ENCODE results near the gene TMEM167B. TPM values are rescaled to one million over a fixed set of nuclear protein-coding genes. Genes with fewer than 3 reads are reported as not detected.

The TMEM167B gene
- total RNA-seq, 3 donors from 2014 or later (not counting 1 experiment from before 2014, with no cell fraction given): 61.2 to 73.0 (median 71.8) TPM

- Histone ChIP-seq H3K4me1 (ENCODE audit: control insufficient read depth, insufficient read depth, low read length) (peaks cover 21% of the 10 kb centered on the region), H3K9me3 (ENCODE audit: control insufficient read depth, insufficient read depth, low read length) (no peaks in the 10 kb centered on the region), H3K36me3 (ENCODE audit: control insufficient read depth, insufficient read depth, low read length) (peaks cover 26% of the 10 kb centered on the region), H3K27me3 (ENCODE audit: control insufficient read depth, insufficient read depth, low read length) (no peaks in the 10 kb centered on the region), H3K27ac (ENCODE audit: low read length) (no peak overlapping the region), H3K4me3 (ENCODE audit: low read length) (no peak overlapping the region)
- Mint-ChIP-seq H3K9me3 (no peaks in the 10 kb centered on the region), H3K36me3 (no peaks in the 10 kb centered on the region), H3K4me1 (peaks cover 31 to 33% of the 10 kb centered on the region in 2 donors), H3K4me3 (no peak overlapping the region), H3K27me3 (ENCODE audit: low read depth in 2 of 2) (no peaks in the 10 kb centered on the region), H3K27ac (no peak overlapping the region)
- ATAC-seq: no peak
- DNase-seq: no peak
- 92% methylated on average over 1 of the region's 1 CpG for WGBS (ENCODE audit: insufficient coverage)
- TF ChIP-seq CTCF (IDR thresholded peaks at IDR 0.05): no peak
- intact Hi-C loops (cut with micrococcal nuclease): no loop called here
Measured at GRCh38 chr1:109096120-109096519, 5.6 kb downstream of the TMEM167B start.

- peak overlapping the region; percentile 98 for H3K4me3 Mint-ChIP-seq
- H3K27me3 ChIP-seq (ENCODE audit: control insufficient read depth, insufficient read depth, low read length): no peaks in the 10 kb centered on the region
- ATAC-seq (peak; percentile 93 to 98 (median 94)), DNase-seq (peak; percentile 91 to 98)
- H3K27ac Mint-ChIP-seq: peak overlapping the region; percentile 93 to 97
- H3K36me3 ChIP-seq (ENCODE audit: control insufficient read depth, insufficient read depth, low read length): peaks cover 11% of the 10 kb centered on the region
- peak overlapping the region; percentile 94 for H3K27ac ChIP-seq (ENCODE audit: low read length)
- H3K4me3 ChIP-seq (ENCODE audit: low read length): peak overlapping the region; percentile 95
- H3K4me1 Mint-ChIP-seq: peaks cover 13 to 20% of the 10 kb centered on the region in 2 donors
- no peaks in the 10 kb centered on the region for H3K9me3 Mint-ChIP-seq
- intact Hi-C loops (cut with micrococcal nuclease): loop anchor here (1.0 to 2.0 kb wide), 4 partner anchors 10 to 57 kb away; partner anchors contain the start of genes TAF13, TMEM167B and WDR47
- no peaks in the 10 kb centered on the region for H3K27me3 Mint-ChIP-seq (ENCODE audit: low read depth in 2 of 2)
- peaks cover 19% of the 10 kb centered on the region for H3K4me1 ChIP-seq (ENCODE audit: control insufficient read depth, insufficient read depth, low read length)
- no peaks in the 10 kb centered on the region for H3K36me3 Mint-ChIP-seq
- H3K9me3 ChIP-seq (ENCODE audit: control insufficient read depth, insufficient read depth, low read length): no peaks in the 10 kb centered on the region
- peak; percentile 72 for TF ChIP-seq CTCF (IDR thresholded peaks at IDR 0.05)
- WGBS (ENCODE audit: insufficient coverage): under 1% methylated on average over 77 of the region's 77 CpGs
Measured at GRCh38 chr1:109099938-109100773, 9.6 kb downstream of the TMEM167B start.

- no peak for ATAC-seq
- Histone ChIP-seq H3K36me3 (ENCODE audit: control insufficient read depth, insufficient read depth, low read length) (no peaks in the 10 kb centered on the region), H3K9me3 (ENCODE audit: control insufficient read depth, insufficient read depth, low read length) (no peaks in the 10 kb centered on the region), H3K27ac (ENCODE audit: low read length) (no peak overlapping the region), H3K4me1 (ENCODE audit: control insufficient read depth, insufficient read depth, low read length) (peaks cover 16% of the 10 kb centered on the region), H3K4me3 (ENCODE audit: low read length) (no peak overlapping the region), H3K27me3 (ENCODE audit: control insufficient read depth, insufficient read depth, low read length) (no peaks in the 10 kb centered on the region)
- Mint-ChIP-seq H3K27me3 (ENCODE audit: low read depth in 2 of 2) (no peaks in the 10 kb centered on the region), H3K4me1 (peaks cover 13 to 20% of the 10 kb centered on the region in 2 donors), H3K27ac (no peak overlapping the region), H3K4me3 (no peak overlapping the region), H3K36me3 (no peaks in the 10 kb centered on the region), H3K9me3 (no peaks in the 10 kb centered on the region)
- no peak for DNase-seq
- intact Hi-C loops (cut with micrococcal nuclease): no loop called here
- no peak for TF ChIP-seq CTCF (IDR thresholded peaks at IDR 0.05)
- 96% methylated on average over 20 of the region's 20 CpGs for WGBS (ENCODE audit: insufficient coverage)
Measured at GRCh38 chr1:109104364-109105151, 14.0 kb downstream of the TMEM167B start.
